IMR-90 (cell line): ENCODE measurements around the gene FNDC3B. TPM values are rescaled to one million over a fixed set of nuclear protein-coding genes. Genes with fewer than 3 reads are reported as not detected.
A peak's percentile ranks its signal among the peaks of the same experiment; 100 is the strongest.

ENCODE experiments used
- ATAC-seq: fragments of 200-7000 bp; cut with Tn5 transposase; 2 replicates; pipeline ENCODE4 v1.9.1; 2020; ENCODE audit warnings: low read depth, mild to moderate bottlenecking, moderate library complexity
- BruUV-seq: library from RNA; stranded (reverse); fragments of 400-500 nt; replicated peaks from 2 replicates; lab custom pipeline; 2021; lab: Mats Ljungman, UMichigan
- CTCF ChIA-PET: fragments of 300-600 bp; formaldehyde crosslinking; extraction: SDS; loops from one replicate; lab custom pipeline; 2021; ENCODE audit warnings: antibody characterized with exemption; lab: Yijun Ruan, JAX
- POLR2A ChIA-PET: fragments of 300-600 bp; sonication (Branson Sonifier 250); formaldehyde crosslinking; loops from one replicate; lab custom pipeline; 2022; ENCODE audit warnings: antibody characterized with exemption; ENCODE audit not compliant: unreplicated experiment; lab: Charles Lee
- DNase-seq: peaks from one replicate; pipeline ENCODE4 v3.0.0; 2013
- H2AFZ ChIP-seq: replicated peaks from 2 replicates; pipeline ENCODE3; 2013; ENCODE audit warnings: low read length, mild to moderate bottlenecking; ENCODE audit not compliant: poor library complexity
- H2AK5ac ChIP-seq: 2 replicates; pipeline ENCODE4 v1.6.1; 2013; ENCODE audit warnings: low read depth, low read length, inconsistent platforms
- H2AK9ac ChIP-seq: replicated peaks from 2 replicates; pipeline ENCODE3; 2013; ENCODE audit warnings: mild to moderate bottlenecking, low read depth, low read length, moderate library complexity; ENCODE audit not compliant: poor library complexity
- H2BK120ac ChIP-seq: 2 replicates; pipeline ENCODE4 v1.6.1; 2013; ENCODE audit warnings: low read depth, low read length, inconsistent platforms
- H2BK15ac ChIP-seq: 3 replicates; pipeline ENCODE4 v1.6.1; 2013; ENCODE audit warnings: low read depth, low read length, inconsistent platforms
- H2BK20ac ChIP-seq: 2 replicates; pipeline ENCODE4 v1.6.1; 2013; ENCODE audit warnings: low read depth, mild to moderate bottlenecking, inconsistent platforms, low read length, moderate library complexity
- H2BK5ac ChIP-seq: 2 replicates; pipeline ENCODE4 v1.6.1; 2013; ENCODE audit warnings: mild to moderate bottlenecking, low read depth, low read length, inconsistent platforms; ENCODE audit not compliant: poor library complexity, severe bottlenecking
- H3K14ac ChIP-seq: replicated peaks from 2 replicates; pipeline ENCODE4 v1.6.1; 2013; ENCODE audit warnings: low read depth, low read length, inconsistent platforms
- H3K18ac ChIP-seq: 2 replicates; pipeline ENCODE4 v1.6.1; 2013; ENCODE audit warnings: low read depth, low read length, control low read depth
- H3K23ac ChIP-seq: 2 replicates; pipeline ENCODE4 v1.6.1; 2013; ENCODE audit warnings: low read depth, low read length, inconsistent platforms
- H3K27ac ChIP-seq: 2 replicates; pipeline ENCODE4 v1.5.1; 2013; ENCODE audit warnings: mild to moderate bottlenecking, control low read depth, low read length; ENCODE audit not compliant: insufficient read depth
- H3K27me3 ChIP-seq: 2 replicates; pipeline ENCODE4 v1.6.1; 2013; ENCODE audit warnings: low read length; ENCODE audit not compliant: control insufficient read depth, insufficient read depth
- H3K36me3 ChIP-seq: 2 replicates; pipeline ENCODE4 v1.6.1; 2013; ENCODE audit warnings: low read length, mixed read lengths; ENCODE audit not compliant: control insufficient read depth, insufficient read depth
- H3K4ac ChIP-seq: 2 replicates; pipeline ENCODE4 v1.6.1; 2013; ENCODE audit warnings: low read depth, low read length, inconsistent platforms
- H3K4me1 ChIP-seq: 2 replicates; pipeline ENCODE4 v1.6.1; 2013; ENCODE audit warnings: low read length, mixed read lengths; ENCODE audit not compliant: control insufficient read depth, insufficient read depth
- H3K4me2 ChIP-seq: 2 replicates; pipeline ENCODE4 v1.6.1; 2013; ENCODE audit warnings: low read depth, mild to moderate bottlenecking, control low read depth, low read length, moderate library complexity
- H3K4me3 ChIP-seq: 2 replicates; pipeline ENCODE4 v1.5.1; 2013; ENCODE audit warnings: low read depth, mild to moderate bottlenecking, control low read depth, low read length, moderate library complexity; ENCODE audit not compliant: insufficient read depth
- H3K56ac ChIP-seq: 2 replicates; pipeline ENCODE4 v1.6.1; 2013; ENCODE audit warnings: low read length, inconsistent platforms; ENCODE audit not compliant: insufficient read depth; ENCODE audit errors: extremely low read depth
- H3K79me1 ChIP-seq, 2 experiments: 2 replicates each; pipeline ENCODE4 v1.6.1; 2013; ENCODE audit warnings: low read length in 2 of 2, inconsistent platforms in 1 of 2, low read depth in 1 of 2
- H3K9ac ChIP-seq: 2 replicates; pipeline ENCODE4 v1.6.1; 2013; ENCODE audit warnings: low read depth, low read length, control low read depth
- H3K9me1 ChIP-seq: 2 replicates; pipeline ENCODE4 v1.6.1; 2013; ENCODE audit warnings: low read length, inconsistent platforms; ENCODE audit not compliant: insufficient read depth
- H3K9me3 ChIP-seq: 2 replicates; pipeline ENCODE4 v1.6.1; 2013; ENCODE audit warnings: low read length; ENCODE audit not compliant: control insufficient read depth, insufficient read depth
- H4K20me1 ChIP-seq: 2 replicates; pipeline ENCODE4 v1.6.1; 2013; ENCODE audit warnings: low read length, inconsistent platforms; ENCODE audit not compliant: insufficient read depth
- H4K5ac ChIP-seq: 2 replicates; pipeline ENCODE4 v1.6.1; 2013; ENCODE audit warnings: mild to moderate bottlenecking, low read depth, low read length, control low read depth
- H4K8ac ChIP-seq, 2 experiments: 2 replicates each; pipeline ENCODE4 v1.6.1; 2013; ENCODE audit warnings: low read depth in 2 of 2, low read length in 2 of 2, control low read depth in 1 of 2, inconsistent platforms in 1 of 2
- H4K91ac ChIP-seq: 2 replicates; pipeline ENCODE4 v1.6.1; 2013; ENCODE audit warnings: low read depth, low read length, inconsistent platforms; ENCODE audit not compliant: insufficient read depth
- CEBPB ChIP-seq: IDR thresholded peaks from 2 replicates; pipeline ENCODE4 v1.6.1; 2012; ENCODE audit warnings: low read depth, low read length, improper control_type of control experiment
- FOS ChIP-seq: fragments of 150-350 bp; IDR thresholded peaks from 2 replicates; pipeline ENCODE4 v1.6.1; 2016; ENCODE audit warnings: low read depth, low read length
- MAFK ChIP-seq: IDR thresholded peaks from 2 replicates; pipeline ENCODE4 v1.6.1; 2012; ENCODE audit warnings: low read depth, low read length, improper control_type of control experiment
- POLR2A ChIP-seq: IDR thresholded peaks from 2 replicates; pipeline ENCODE4 v1.6.1; 2012; ENCODE audit warnings: mild to moderate bottlenecking, low read depth, low read length
- RFX5 ChIP-seq: IDR thresholded peaks from 2 replicates; pipeline ENCODE4 v1.8.0; 2012; ENCODE audit warnings: low read depth, mild to moderate bottlenecking, low read length, moderate library complexity
- WGBS, 2 experiments: methylation state at CpG; one replicate each; pipeline versions ENCODE4 v1.1.5 to v1.1.7; 2013; ENCODE audit warnings: missing lambda C conversion rate in 2 of 2; ENCODE audit not compliant: insufficient read length in 1 of 2; ENCODE audit errors: extremely low coverage in 2 of 2; 5-methylcytosine and 5-hydroxymethylcytosine counted together
- dilution Hi-C: fragments of 300-500 bp; cut with HindIII; formaldehyde crosslinking; loops from one replicate; pipeline ENCODE4 v1.14.3; 2018; ENCODE audit warnings: low sequenced_read_pairs; ENCODE audit not compliant: unreplicated experiment
- in situ Hi-C: fragments of 300-500 bp; cut with MboI; formaldehyde crosslinking; loops from 3 replicates; pipeline ENCODE4 v1.14.3; 2019; ENCODE audit warnings: low sequenced_read_pairs, inconsistent platforms, mixed read lengths
- intact Hi-C: fragments of 100-400 bp; cut with micrococcal nuclease; formaldehyde crosslinking; loops from 2 replicates; pipeline ENCODE4 v1.10.0; 2022
- polyA plus RNA-seq, 3 experiments: library from polyadenylated mRNA; depleted of rRNA; stranded (reverse); fragments of >200 nt; gene quantifications; 2 replicates each; pipeline ENCODE4 v1.2.3, GENCODE V29; 2012; ENCODE audit warnings: low replicate concordance in 1 of 3
- total RNA-seq: library from RNA; depleted of rRNA; stranded (reverse); fragments of >200 nt; gene quantifications from 2 replicates; pipeline ENCODE4 v1.2.3, GENCODE V29; 2012
- TF ChIP-seq, protein P1 (sequence below): fragments of 150-350 bp; IDR thresholded peaks from 2 replicates; pipeline ENCODE4 v1.6.1; 2016; ENCODE audit warnings: low read depth, mild to moderate bottlenecking, low read length, moderate library complexity, borderline replicate concordance
- TF ChIP-seq, protein P2 (sequence below): fragments of 150-350 bp; IDR thresholded peaks from 2 replicates; pipeline ENCODE4 v1.6.1; 2017; ENCODE audit warnings: mild to moderate bottlenecking, antibody characterized with exemption, low read length, low read depth

FNDC3B gene
- total and polyA plus RNA-seq, 2 of the 4 experiments (the other 2 are of a cell fraction) = 23.9 to 150 TPM

DNA sequence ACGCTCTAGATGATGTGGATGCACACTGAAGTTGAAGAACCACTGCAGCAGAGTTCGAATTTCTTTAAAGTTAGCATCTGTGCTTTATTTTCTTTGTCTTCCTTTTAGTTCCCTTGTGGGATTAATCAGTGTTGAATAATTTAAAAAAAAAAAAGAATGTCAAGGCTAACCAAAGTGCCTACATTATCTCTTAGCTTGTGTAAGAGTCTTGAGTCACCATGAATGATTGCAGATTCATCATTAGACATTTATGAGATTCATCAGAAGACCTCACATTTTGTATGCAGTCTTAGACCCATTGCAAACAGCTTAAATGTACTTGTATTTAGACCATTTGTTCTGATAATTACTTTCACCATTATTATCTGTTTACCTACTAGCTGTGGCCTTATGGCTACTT lies 182.2 kb downstream of the FNDC3B start:
- Histone ChIP-seq H3K18ac (no peak overlapping the region), H3K9me1 (peaks cover 33% of the 10 kb centered on the region), H2BK20ac (no peak overlapping the region), H3K36me3 (peaks cover 4% of the 10 kb centered on the region; the same call in 1 of the 2 replicates), H3K9ac (no peak overlapping the region), H3K4me2 (peak overlapping the region; percentile 55; the same call in 1 of the 2 replicates), H3K27me3 (no peaks in the 10 kb centered on the region), H3K79me1 (peaks cover 28 to 86% of the 10 kb centered on the region in 2 experiments), H3K4me3 (no peak overlapping the region), H4K91ac (peak overlapping the region; percentile 6; the same call in 1 of the 2 replicates), H3K14ac (peak overlapping the region; percentile 8), H3K27ac (peak overlapping the region; percentile 44; the same call in 1 of the 2 replicates), H3K4ac (0 out of 2 replicates have a peak overlapping the region, but pooled peaks have one; percentile 14), H4K5ac (no peak overlapping the region), H3K4me1 (peaks cover 19% of the 10 kb centered on the region), H2BK15ac (no peak overlapping the region), H2AK5ac (peak overlapping the region; percentile 10; the same call in 1 of the 2 replicates), H4K8ac (no peak overlapping the region), H2AFZ (no peak overlapping the region), H4K20me1 (peaks cover 84% of the 10 kb centered on the region), H3K23ac (peak overlapping the region; percentile 14; the same call in 1 of the 2 replicates), H2AK9ac (no peak overlapping the region), H3K56ac (0 out of 2 replicates have a peak overlapping the region, but pooled peaks have one; percentile 17), H3K9me3 (no peaks in the 10 kb centered on the region), H2BK5ac (peak overlapping the region; percentile 14), H2BK120ac (no peak overlapping the region)
- ATAC-seq = peak; percentile 38
- WGBS, 2 experiments = no CpG with 5 or more reads among the region's 2 CpGs
- TF ChIP-seq MAFK = no peak
- peak; percentile 58; the same call in 1 of the 2 replicates for TF ChIP-seq FOS
- TF ChIP-seq CEBPB = peak; percentile 94
- TF ChIP-seq, protein P1, sequence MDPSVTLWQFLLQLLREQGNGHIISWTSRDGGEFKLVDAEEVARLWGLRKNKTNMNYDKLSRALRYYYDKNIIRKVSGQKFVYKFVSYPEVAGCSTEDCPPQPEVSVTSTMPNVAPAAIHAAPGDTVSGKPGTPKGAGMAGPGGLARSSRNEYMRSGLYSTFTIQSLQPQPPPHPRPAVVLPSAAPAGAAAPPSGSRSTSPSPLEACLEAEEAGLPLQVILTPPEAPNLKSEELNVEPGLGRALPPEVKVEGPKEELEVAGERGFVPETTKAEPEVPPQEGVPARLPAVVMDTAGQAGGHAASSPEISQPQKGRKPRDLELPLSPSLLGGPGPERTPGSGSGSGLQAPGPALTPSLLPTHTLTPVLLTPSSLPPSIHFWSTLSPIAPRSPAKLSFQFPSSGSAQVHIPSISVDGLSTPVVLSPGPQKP = no peak
- TF ChIP-seq, protein P2, sequence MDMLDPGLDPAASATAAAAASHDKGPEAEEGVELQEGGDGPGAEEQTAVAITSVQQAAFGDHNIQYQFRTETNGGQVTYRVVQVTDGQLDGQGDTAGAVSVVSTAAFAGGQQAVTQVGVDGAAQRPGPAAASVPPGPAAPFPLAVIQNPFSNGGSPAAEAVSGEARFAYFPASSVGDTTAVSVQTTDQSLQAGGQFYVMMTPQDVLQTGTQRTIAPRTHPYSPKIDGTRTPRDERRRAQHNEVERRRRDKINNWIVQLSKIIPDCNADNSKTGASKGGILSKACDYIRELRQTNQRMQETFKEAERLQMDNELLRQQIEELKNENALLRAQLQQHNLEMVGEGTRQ = no peak
- TF ChIP-seq RFX5 = no peak
- no peak for TF ChIP-seq POLR2A
- no TSS peak for BruUV-seq
- peak; percentile 88 for DNase-seq
- dilution Hi-C loops = no loop called here
- intact Hi-C loops = no loop called here
- in situ Hi-C loops = no loop called here
- ChIA-PET CTCF (interaction anchor here (1.8 kb wide), 1 partner anchor 20 kb away, joined by 6 read pairs; no protein-coding TSS in a partner anchor), POLR2A (no interaction called here)
